Bronchial epithelial cell (primary cell): ENCODE data around the gene PCED1B. TPM values are rescaled to one million over a fixed set of nuclear protein-coding genes. Genes with fewer than 3 reads are reported as not detected.

Experiments used
- DNase-seq: peaks from one replicate; pipeline ENCODE4 v3.0.0-alpha.2; 2010; ENCODE audit warnings: low read depth
- FAIRE-seq: peaks from 2 replicates; lab custom pipeline; 2011; peaks lifted over from hg19 to GRCh38; lab: Jason Lieb, UNC
- H3K27me3 ChIP-seq: 2 replicates; pipeline ENCODE4 v1.5.1; 2011; ENCODE audit warnings: low read length; ENCODE audit not compliant: control insufficient read depth, insufficient read depth
- H3K36me3 ChIP-seq: 2 replicates; pipeline ENCODE4 v1.5.1; 2011; ENCODE audit warnings: low read length; ENCODE audit not compliant: control insufficient read depth, insufficient read depth
- H3K4me3 ChIP-seq: 2 replicates; pipeline ENCODE4 v1.5.1; 2011; ENCODE audit warnings: mild to moderate bottlenecking, low read depth, low read length, control low read depth
- CTCF ChIP-seq: IDR thresholded peaks from 2 replicates; pipeline ENCODE4 v1.5.1; 2011; ENCODE audit warnings: mild to moderate bottlenecking, moderate library complexity, low read length, control low read depth, inconsistent platforms; ENCODE audit not compliant: insufficient read depth, severe bottlenecking
- total RNA-seq: library from RNA; depleted of rRNA; stranded (reverse); fragments of >200 nt; gene quantifications from 2 replicates; pipeline ENCODE4 v1.2.1, GENCODE V29; 2014

The PCED1B gene
- total RNA-seq, 1 donor from 2014 or later = 1.3 TPM

DNA sequence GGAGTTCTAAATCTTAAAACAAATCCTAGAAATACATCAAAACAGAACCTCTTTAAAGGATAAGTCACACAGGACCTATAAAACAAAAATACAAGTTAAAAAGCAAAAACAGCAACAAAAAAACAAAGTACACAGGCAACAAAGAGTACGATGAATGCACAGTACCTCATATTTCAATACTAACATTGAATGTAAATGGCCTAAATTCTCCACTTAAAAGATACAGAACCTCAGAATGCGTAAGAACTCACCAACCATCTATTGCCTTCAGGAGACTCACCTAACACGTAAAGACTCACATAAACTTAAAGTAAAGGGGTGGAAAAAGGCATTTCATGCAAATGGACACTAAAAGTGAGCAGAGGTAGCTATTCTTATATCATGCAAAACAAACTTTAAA lies 172.5 kb downstream of the PCED1B start:
- no peaks in the 10 kb centered on the region for H3K27me3 ChIP-seq
- no peak overlapping the region for H3K4me3 ChIP-seq
- FAIRE-seq = no peak
- no peak for TF ChIP-seq CTCF
- no peaks in the 10 kb centered on the region for H3K36me3 ChIP-seq
- DNase-seq = no peak

GRCh38 chr12:47264951-47265350 lies 185.5 kb downstream of the PCED1B start:
- no peak overlapping the region for H3K4me3 ChIP-seq
- H3K36me3 ChIP-seq = no peaks in the 10 kb centered on the region
- DNase-seq (no peak), FAIRE-seq (no peak)
- no peaks in the 10 kb centered on the region for H3K27me3 ChIP-seq
- no peak for TF ChIP-seq CTCF

DNA sequence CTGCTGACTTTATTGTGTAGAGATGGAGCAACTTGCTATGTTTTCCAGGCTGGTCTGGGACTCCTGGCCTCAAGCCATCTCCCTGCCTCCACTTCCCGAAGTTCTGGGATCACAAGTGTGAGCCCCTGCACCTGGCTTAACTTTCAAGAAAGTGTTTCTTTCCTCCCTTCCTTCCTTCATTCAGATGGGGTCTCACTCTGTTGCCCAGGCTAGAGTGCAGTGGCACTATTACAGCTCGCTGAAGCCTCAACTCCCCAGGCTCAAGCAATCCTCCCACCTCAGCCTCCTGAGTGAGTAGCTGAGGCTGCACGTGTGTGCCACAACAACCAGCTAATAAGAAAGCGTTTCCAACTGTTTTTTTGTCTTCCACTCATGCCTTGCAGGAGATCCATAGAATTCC lies 186.0 kb downstream of the PCED1B start:
- no peak overlapping the region for H3K4me3 ChIP-seq
- TF ChIP-seq CTCF = no peak
- no peaks in the 10 kb centered on the region for H3K27me3 ChIP-seq
- no peak for DNase-seq
- no peak for FAIRE-seq
- no peaks in the 10 kb centered on the region for H3K36me3 ChIP-seq

DNA sequence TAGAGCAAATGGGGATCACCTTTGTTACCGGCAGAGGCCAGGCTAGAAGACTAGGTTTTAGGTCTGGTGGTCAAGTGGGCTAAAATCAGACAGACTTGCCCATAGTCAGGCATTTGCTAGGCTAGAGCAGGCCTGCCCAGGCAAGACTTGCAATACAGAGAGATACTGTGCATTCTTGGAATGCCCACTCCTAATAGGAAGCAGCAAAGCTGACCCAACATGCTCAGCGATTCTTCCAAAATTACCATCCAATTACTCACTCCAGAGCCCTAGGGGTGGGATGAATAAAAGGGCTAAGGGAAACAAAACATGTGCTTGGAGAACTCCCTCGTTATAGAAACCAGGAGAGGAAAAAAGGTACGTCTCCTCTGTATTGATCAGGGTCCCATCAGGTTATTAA lies 188.2 kb downstream of the PCED1B start:
- FAIRE-seq (no peak), DNase-seq (peak; percentile 99)
- no peaks in the 10 kb centered on the region for H3K27me3 ChIP-seq
- H3K4me3 ChIP-seq = no peak overlapping the region
- H3K36me3 ChIP-seq = no peaks in the 10 kb centered on the region
- TF ChIP-seq CTCF = no peak

- Histone ChIP-seq H3K27me3 (no peaks in the 10 kb centered on the region), H3K4me3 (no peak overlapping the region), H3K36me3 (no peaks in the 10 kb centered on the region)
- TF ChIP-seq CTCF = no peak
- DNase-seq (peak; percentile 71), FAIRE-seq (no peak)
These were observed 189.4 kb downstream of the PCED1B start for GRCh38 chr12:47268501-47269454.

- no peaks in the 10 kb centered on the region for H3K36me3 ChIP-seq
- FAIRE-seq (no peak), DNase-seq (no peak)
- H3K27me3 ChIP-seq = no peaks in the 10 kb centered on the region
- no peak overlapping the region for H3K4me3 ChIP-seq
- no peak for TF ChIP-seq CTCF
These were observed 190.5 kb downstream of the PCED1B start for GRCh38 chr12:47269916-47270315.
